GM19324 (cell line): ENCODE results near the gene P2RX5.

ENCODE experiments used
- ATAC-seq: cut with Tn5 transposase; IDR thresholded peaks from one replicate; pipeline ENCODE4 v1.9.1; 2021; ENCODE audit warnings: mild to moderate bottlenecking, moderate library complexity; ENCODE audit not compliant: unreplicated experiment, low FRiP score

The P2RX5 gene

DNA sequence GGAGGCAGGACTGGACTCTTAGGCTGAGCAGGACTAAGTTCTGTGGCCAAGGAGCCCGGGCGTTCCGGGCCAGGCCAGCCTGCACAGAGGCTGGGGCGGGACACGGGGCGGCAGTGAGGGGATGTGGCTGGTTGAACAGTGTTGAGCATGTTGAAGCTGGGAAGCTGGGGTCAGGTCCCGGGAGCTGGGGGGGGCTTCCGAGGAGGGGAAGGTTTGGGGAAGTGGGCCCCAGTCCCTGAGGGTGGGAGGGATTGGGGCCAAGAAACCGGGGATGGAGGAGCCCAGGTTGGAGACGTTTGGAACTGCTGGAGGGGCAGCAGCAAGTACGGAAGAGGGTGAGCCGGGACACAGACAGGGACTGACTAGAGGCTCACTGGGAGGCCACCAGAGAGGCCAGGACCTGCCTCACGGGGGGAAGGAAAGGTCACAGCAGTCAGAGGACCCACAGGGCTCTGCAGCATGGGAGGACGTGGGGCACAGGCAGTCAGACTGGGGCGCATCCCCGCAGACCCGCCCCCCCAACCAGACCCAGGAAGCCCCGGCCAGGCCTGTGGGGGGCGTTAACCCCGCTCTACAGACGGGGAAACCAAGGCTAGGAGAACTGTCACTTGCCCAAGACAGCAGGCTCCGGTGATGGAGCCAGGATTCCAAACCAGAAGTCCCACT, 37.0 kb downstream of the P2RX5 start:
- ATAC-seq, result no peak

DNA sequence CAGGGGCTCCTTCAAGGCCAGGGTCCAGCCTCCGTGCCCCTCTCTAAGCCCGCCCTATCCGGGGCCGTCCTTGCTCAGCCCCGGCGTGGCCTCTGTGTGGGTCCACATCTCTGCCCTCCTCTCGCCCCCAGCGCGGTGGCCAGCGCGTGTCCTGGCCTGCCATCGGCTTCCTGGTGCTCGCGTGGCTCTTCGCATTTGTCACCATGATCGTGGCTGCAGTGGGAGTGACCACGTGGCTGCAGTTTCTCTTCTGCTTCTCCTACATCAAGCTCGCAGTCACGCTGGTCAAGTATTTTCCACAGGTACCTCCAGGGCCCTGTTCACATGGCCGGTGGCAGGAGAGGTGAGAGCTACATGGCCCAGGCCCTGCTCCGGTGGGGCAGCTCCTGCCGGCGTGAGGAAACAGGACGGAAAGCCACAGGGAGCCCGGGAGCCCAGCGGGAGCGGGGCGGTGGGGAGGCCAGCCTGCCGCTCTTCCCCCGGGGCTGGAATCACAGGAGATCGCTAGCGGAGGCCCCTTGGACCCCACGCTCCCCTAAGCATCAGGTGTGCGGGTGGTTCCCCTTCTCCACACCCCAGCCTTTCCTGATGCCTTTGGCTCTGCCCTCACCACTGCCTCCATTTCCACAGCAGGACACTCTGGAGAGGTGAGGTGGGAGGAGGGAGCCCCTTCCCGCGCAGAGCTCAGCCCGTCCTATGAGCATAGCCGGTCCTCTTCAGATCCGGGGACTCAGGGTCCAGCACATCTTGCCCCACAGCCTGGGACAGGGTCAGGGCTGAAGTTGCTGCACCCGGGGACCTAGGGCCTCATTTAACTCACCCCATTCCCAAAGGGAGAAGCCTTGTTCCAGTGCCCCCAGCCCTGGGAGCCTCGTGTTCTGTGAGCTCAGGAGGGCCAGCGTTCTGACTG, 37.8 kb downstream of the P2RX5 start:
- no peak for ATAC-seq

- ATAC-seq, result no peak
Observed at GRCh38 chr17:3657588-3657869, 38.4 kb downstream of the P2RX5 start.

DNA sequence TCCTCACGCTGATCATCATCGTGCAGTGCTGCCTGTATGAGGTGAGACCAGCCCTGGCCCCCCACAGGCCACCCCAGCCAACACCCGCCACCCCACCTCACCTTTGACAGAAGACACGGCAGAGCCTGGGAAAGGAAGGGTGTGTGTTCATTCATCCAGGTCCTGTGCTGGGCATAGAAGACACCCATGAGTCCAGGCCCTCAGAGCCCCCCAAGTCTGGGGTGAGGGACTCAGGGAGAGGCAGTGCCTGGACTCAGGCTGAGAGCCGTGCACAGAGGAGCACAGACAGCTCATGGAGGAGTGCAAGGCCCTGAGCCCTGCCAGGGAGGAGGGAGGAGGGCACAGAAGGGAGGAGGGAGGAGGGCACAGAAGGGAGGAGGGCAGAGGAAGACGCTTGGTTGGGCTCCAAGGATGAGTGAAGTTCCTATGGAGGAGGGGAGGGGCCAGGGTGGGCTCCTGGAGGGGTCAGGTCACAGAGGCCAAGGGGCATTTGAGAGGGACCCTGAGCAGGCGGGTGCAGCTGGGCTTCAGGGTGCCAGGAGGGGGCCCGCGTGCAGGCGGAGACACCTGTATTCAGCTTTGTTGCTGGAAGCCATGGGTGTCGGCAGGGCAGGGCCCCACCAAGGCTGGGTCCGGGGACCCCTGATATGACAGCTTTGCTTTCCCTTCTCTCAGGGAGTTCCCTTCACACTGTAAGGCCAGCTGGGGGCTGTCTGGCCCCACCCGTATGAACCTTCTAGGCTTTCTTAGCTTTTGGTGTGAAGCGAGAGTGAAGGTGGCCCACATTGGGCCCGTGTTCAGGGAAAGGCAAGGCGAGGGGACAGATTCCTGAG, 39.0 kb downstream of the P2RX5 start:
- ATAC-seq, result no peak

- ATAC-seq, result no peak
Observed at GRCh38 chr17:3656353-3656752, 39.6 kb downstream of the P2RX5 start.

DNA sequence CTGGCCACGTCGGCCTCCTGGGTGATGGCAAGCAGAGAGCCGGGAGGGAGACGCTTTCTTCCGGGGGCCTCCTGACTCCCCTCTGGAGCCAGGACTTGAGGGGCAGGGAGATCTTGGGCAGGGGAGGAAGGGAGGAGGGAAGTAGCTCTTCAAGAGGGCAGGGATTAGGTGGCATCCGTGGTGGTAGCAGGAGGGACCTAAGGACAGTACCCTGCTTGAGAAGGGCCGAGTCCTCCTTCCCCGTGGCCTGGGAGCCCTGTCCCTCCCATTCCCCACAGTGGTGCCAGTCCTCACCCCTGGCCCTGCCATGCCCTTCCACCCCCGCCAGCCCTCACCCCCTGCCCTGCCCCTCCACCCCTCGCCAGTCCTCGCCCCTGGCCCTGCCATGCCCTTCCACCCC, 40.2 kb downstream of the P2RX5 start:
- no peak for ATAC-seq

GRCh38 chr17:3647769-3648555, 48.0 kb downstream of the P2RX5 start:
- no peak for ATAC-seq

GRCh38 chr17:3647251-3647650, 48.7 kb downstream of the P2RX5 start:
- no peak for ATAC-seq

DNA sequence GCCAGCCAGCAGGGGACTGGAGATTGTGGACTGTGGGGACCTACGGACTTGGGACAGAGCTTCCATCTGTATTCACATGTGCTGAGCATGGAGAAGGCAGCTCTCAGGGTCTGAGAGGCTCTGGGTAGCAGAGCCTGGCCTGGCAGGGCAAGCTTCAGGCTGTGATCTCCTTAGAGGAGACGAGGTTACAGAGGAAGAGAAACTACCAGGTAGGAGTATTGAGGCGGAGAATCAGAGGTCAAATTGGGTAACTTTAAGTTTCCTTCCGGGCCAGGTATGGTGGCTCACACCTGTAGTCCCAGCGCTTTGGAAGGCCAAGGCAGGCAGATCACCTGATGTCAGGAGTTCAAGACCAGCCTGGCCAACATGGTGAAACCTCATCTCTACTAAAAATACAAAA, 50.6 kb downstream of the P2RX5 start:
- no peak for ATAC-seq

DNA sequence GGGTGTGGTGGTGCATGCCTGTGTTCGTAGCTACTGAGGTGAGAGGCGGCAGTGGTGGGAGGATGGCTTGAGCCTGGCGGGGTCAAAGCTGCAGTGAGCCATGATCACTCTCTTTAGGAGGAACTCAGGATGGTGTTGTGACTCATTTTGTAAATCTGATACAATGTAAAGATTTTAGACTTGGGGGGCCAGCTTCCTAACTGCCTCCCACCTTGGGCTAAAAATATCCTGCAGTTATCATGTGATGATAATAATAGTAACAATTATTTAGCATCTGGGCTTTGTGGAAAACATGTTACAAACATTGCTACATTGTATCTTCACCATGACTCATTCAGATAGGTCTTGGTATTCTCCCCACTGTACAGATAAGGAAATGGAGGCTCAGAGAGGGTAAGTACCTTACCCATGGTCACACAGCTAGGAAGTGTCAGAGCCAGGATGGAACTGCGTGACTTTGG, 52.0 kb downstream of the P2RX5 start:
- ATAC-seq, result no peak

DNA sequence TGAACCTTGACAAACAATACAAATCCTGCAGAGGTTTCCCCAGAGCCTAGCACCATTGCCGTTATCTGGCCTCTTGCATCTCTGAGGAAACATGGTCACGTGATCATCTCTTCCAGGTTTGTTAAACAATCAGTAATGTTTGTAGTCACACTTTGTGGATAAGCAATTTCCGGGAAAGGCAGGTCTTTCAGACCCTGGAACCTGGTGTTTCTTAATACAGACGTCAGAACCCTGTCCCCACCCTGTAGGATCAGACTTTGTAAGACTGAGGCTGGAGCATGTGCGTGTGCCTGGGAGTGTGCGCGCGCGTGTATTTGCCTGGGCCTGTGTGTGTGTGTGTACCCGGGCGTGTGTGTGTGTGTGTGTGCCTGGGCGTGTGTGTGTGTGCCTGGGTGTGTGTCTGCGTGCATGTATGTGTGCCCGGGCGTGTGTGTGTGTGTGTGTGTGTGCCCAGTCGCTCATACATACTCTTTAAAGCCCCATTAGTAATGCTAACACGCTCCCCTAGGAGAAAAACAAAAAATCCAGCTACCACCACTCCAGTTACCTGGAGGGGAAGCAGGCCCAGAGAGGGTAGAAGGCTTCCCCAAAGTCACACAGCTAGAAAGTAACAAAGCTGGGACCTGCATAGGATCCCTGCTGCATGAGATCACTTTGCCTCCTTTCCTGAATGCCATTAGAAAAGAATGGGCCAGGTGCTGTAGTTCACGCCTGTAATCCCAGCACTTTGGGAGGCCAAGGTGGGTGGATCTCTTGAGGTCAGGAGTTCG, 54.1 kb downstream of the P2RX5 start:
- no peak for ATAC-seq

GRCh38 chr17:3641014-3641413, 54.9 kb downstream of the P2RX5 start:
- no peak for ATAC-seq

DNA sequence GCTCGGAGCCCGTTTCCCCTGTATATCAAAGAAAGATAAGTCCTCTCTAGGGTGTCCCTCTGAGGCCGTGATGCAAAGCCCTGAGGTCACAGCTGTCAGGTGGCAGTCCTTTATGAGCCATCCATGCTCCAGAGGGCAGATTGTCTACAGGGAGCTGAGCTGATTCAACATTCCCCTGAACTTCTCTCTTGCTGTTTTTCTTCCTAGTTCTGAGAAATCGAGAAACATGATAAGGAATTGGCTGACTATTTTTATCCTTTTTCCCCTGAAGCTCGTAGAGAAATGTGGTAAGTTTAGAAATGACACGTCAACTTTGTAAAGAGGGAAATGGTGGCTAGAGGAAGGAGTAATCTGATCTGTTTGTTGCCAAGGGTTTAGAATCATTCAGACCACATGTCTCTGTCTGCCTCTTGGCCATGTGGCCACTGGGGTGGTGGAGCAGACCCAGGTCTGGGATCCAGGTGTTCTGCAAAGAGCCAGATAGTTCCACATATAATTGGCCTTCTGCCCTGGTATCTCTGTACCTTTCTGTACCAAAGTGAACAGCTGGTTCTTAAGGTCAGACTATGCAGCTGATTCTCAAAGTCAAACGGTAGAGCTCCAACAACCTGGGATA, 55.9 kb downstream of the P2RX5 start:
- no peak for ATAC-seq

- ATAC-seq, result peak; percentile 18
Observed at GRCh38 chr17:3636908-3637373, 59.0 kb downstream of the P2RX5 start.

GRCh38 chr17:3636154-3636907, 59.6 kb downstream of the P2RX5 start, which contains the start of the genes CTNS and SHPK:
CTNS (plus strand) TSS chr17:3636760; CDS start chr17:3640207, 3,447 bp downstream.
SHPK (minus strand) TSS chr17:3636250; CDS start chr17:3636219, 31 bp downstream.
- peak; percentile 96 for ATAC-seq

- no peak for ATAC-seq
Observed at GRCh38 chr17:3635474-3636153, 60.3 kb downstream of the P2RX5 start.

DNA sequence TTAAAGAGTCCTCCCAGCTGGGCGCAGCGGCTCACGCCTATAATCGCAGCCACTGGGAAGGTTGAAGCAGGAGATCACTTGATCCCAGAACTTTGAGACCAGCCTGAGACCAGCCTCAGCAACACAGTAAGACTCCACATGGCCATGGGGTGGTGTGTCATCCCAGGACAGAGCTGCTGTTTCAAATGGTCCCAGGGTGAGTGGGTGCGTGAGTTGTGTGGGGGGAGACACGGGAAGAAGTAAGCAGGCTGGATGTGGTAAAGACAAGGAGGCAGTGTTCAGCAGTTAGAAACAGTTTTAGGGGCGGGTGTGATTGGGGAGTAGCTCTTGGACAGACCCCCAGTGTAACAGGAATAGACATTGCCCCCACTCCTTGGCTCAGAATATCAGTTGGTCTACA, 63.7 kb downstream of the P2RX5 start:
- no peak for ATAC-seq

- ATAC-seq, result no peak
Observed at GRCh38 chr17:3630781-3631180, 65.2 kb downstream of the P2RX5 start.
